ENCODE data around the gene XCR1. TPM values are rescaled to one million over a fixed set of nuclear protein-coding genes. Genes with fewer than 3 reads are reported as not detected.

The XCR1 gene
- total and polyA plus RNA-seq, 9 of the 15 experiments (the other 6 are each of a cell fraction or from before 2014, with no cell fraction given) = not detected

DNA sequence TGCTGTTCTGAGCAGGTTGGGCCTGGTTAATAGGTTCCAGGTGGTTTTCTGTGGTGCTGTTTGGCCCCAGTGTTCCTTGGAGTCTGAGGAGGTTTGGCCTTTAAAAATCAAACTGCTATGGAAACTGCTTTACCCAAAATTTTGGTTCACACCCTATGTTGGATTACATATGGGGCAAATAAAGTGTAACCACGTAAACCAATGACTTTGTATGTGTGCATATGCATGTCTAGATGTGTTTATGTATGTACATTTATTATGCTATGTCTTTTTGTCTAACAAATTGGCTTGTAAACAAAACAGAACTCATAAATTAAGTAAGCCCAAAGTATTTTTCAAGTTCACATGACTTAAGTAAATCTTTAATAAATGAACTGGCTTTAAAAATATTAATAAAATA is 8.9 kb upstream of the XCR1 start:
- no peaks in the 10 kb centered on the region for H3K79me2 ChIP-seq (ENCODE audit: control insufficient read depth, insufficient read depth, low read length)
- no peak overlapping the region for H3K9ac ChIP-seq (ENCODE audit: insufficient read depth in 1 of 2, low read depth in 2 of 2, low read length in 2 of 2)
- H3K9me3 ChIP-seq (replicated peaks; ENCODE audit: control insufficient read depth, insufficient read depth, low read depth, low read length) = no peaks in the 10 kb centered on the region
- FAIRE-seq = no peak
- H3K4me2 ChIP-seq (ENCODE audit: insufficient read depth, low read length) = no peak overlapping the region
- TF ChIP-seq YBX1 (IDR thresholded peaks at IDR 0.05) (no peak), SMAD4 (CRISPR knock-in tag; conservative IDR thresholded peaks at IDR 0.05) (no peak), ZNF431 (CRISPR knock-in tag; IDR thresholded peaks at IDR 0.05) (no peak), ZNF444 (CRISPR knock-in tag; IDR thresholded peaks at IDR 0.05) (no peak)
- TF ChIP-seq, protein P1, sequence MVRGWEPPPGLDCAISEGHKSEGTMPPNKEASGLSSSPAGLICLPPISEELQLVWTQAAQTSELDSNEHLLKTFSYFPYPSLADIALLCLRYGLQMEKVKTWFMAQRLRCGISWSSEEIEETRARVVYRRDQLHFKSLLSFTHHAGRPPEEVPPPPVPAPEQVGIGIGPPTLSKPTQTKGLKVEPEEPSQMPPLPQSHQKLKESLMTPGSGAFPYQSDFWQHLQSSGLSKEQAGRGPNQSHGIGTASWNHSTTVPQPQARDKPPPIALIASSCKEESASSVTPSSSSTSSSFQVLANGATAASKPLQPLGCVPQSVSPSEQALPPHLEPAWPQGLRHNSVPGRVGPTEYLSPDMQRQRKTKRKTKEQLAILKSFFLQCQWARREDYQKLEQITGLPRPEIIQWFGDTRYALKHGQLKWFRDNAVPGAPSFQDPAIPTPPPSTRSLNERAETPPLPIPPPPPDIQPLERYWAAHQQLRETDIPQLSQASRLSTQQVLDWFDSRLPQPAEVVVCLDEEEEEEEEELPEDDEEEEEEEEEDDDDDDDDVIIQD (CRISPR knock-in tag; IDR thresholded peaks at IDR 0.05) = no peak
- TF ChIP-seq, protein P2, sequence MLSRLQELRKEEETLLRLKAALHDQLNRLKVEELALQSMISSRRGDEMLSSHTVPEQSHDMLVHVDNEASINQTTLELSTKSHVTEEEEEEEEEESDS (CRISPR knock-in tag; IDR thresholded peaks at IDR 0.05) = no peak
- peaks cover 8 to 16% of the 10 kb centered on the region in 2 experiments; a peak in 4 of 5 replicates for H3K27me3 ChIP-seq (ENCODE audit: control insufficient read depth in 2 of 2, insufficient read depth in 2 of 2, low read length in 2 of 2)
- no peaks in the 10 kb centered on the region for H3K9me1 ChIP-seq (ENCODE audit: control insufficient read depth, insufficient read depth, low read length)
- H4K20me1 ChIP-seq (replicated peaks; ENCODE audit: control insufficient read depth, insufficient read depth, low read length) = no peaks in the 10 kb centered on the region
- H3K4me3 ChIP-seq = no peak overlapping the region
- ChIA-PET CTCF (ENCODE audit: low intra/inter-chr PET ratio) (no interaction called here), POLR2A (no interaction called here)
- no peaks in the 10 kb centered on the region for H3K4me1 ChIP-seq (replicated peaks in 1 of 2; ENCODE audit: control insufficient read depth in 2 of 2, insufficient read depth in 2 of 2, low read length in 2 of 2)
- H2AFZ ChIP-seq (ENCODE audit: low read depth, low read length) = no peak overlapping the region
- 0% methylated on average over 1 of the region's 1 CpG for WGBS (ENCODE audit: insufficient coverage, low coverage, missing lambda C conversion rate)
- no peak for ATAC-seq
- in situ Hi-C loops (cut with MboI) (no loop called here), intact Hi-C loops (cut with micrococcal nuclease) (no loop called here)
- no peak overlapping the region for H3K27ac ChIP-seq (ENCODE audit: extremely low read depth, low read depth, low read length)
- no peak for DNase-seq (ENCODE audit: extremely low read depth in 1 of 4, low spot score in 3 of 4)
- BruUV-seq (replicated peaks) = no TSS peak
- H3K36me3 ChIP-seq (ENCODE audit: control insufficient read depth, insufficient read depth, low read length) = no peaks in the 10 kb centered on the region

Measured in K562 (cell line).